ENCODE results near the gene ROCK2. TPM values are rescaled to one million over a fixed set of nuclear protein-coding genes. Genes with fewer than 3 reads are reported as not detected.

ROCK2 gene
- polyA plus RNA-seq, 2 of the 4 experiments (the other 2 are of a cell fraction): 34.0 to 38.7 TPM

GRCh38 chr2:11260979-11261378 is 83.5 kb downstream of the ROCK2 start:
- 64% methylated on average over 2 of the region's 2 CpGs for WGBS (ENCODE audit: missing lambda C conversion rate)
- no peaks in the 10 kb centered on the region for H3K4me1 ChIP-seq
- ChIA-PET CTCF (interaction anchor here (0.6 to 2.5 kb wide), 5 partner anchors 10 to 151 kb away, joined by 3 to 7 read pairs (median 6); a partner anchor contains a TSS), POLR2A (no interaction called here)
- H3K4me3 ChIP-seq: no peak overlapping the region
- TF ChIP-seq POLR2AphosphoS2 (conservative IDR thresholded peaks at IDR 0.05; ENCODE audit: low read length): no peak
- TF ChIP-seq TP53 (CRISPR knock-in tag; IDR thresholded peaks at IDR 0.05): no peak
- TF ChIP-seq USF2 (IDR thresholded peaks at IDR 0.05): no peak
- no peak for TF ChIP-seq CBX8 (IDR thresholded peaks at IDR 0.05)
- no peak for TF ChIP-seq SMC3 (IDR thresholded peaks at IDR 0.05)
- no peak for TF ChIP-seq PBX3 (IDR thresholded peaks at IDR 0.05)
- TF ChIP-seq EHMT2 (IDR thresholded peaks at IDR 0.05; ENCODE audit: low read depth): no peak
- no peak for TF ChIP-seq HEYL (CRISPR knock-in tag; IDR thresholded peaks at IDR 0.05)
- TF ChIP-seq JUN (IDR thresholded peaks at IDR 0.05): no peak
- no peak for TF ChIP-seq HOXA7 (CRISPR knock-in tag; IDR thresholded peaks at IDR 0.05)
- no peak for TF ChIP-seq RNF2 (IDR thresholded peaks at IDR 0.05; ENCODE audit: borderline replicate concordance, low read depth)
- no peak for TF ChIP-seq ATOH8 (CRISPR knock-in tag; IDR thresholded peaks at IDR 0.05; ENCODE audit: low read depth)
- no peak for TF ChIP-seq MAZ (IDR thresholded peaks at IDR 0.05; ENCODE audit: borderline replicate concordance, low read depth, low read length)
- no peak for TF ChIP-seq MAFK (IDR thresholded peaks at IDR 0.05; ENCODE audit: partially characterized antibody)
- TF ChIP-seq SREBF2 (IDR thresholded peaks at IDR 0.05): no peak
- TF ChIP-seq NR3C1 (IDR thresholded peaks at IDR 0.05): no peak
- ATAC-seq (no peak), FAIRE-seq (no peak), DNase-seq (ENCODE audit: low read depth in 1 of 2, low spot score in 1 of 2) (no peak)
- H3K9me3 ChIP-seq: no peaks in the 10 kb centered on the region
- no peak overlapping the region for H3K4me2 ChIP-seq
- H3K27ac ChIP-seq: no peak overlapping the region

GRCh38 chr2:11257964-11258363 is 86.5 kb downstream of the ROCK2 start:
- ChIA-PET CTCF (interaction anchor here (1.4 to 2.5 kb wide), 3 partner anchors 23 to 155 kb away, joined by 4 to 8 read pairs (median 7); no protein-coding TSS in a partner anchor), POLR2A (no interaction called here)
- FAIRE-seq (no peak), DNase-seq (ENCODE audit: low read depth in 1 of 2, low spot score in 1 of 2) (no peak), ATAC-seq (no peak)
- TF ChIP-seq ZNF302 (CRISPR knock-in tag; IDR thresholded peaks at IDR 0.05) (no peak), KDM5A (IDR thresholded peaks at IDR 0.05) (no peak), ATOH8 (CRISPR knock-in tag; IDR thresholded peaks at IDR 0.05; ENCODE audit: low read depth) (no peak), POLR2A (IDR thresholded peaks at IDR 0.05; ENCODE audit: low read length) (no peak), MAX (IDR thresholded peaks at IDR 0.05) (no peak), FOSB (CRISPR knock-in tag; IDR thresholded peaks at IDR 0.05) (no peak)
- no peak overlapping the region for H3K4me3 ChIP-seq
- H3K4me1 ChIP-seq: peaks cover 17% of the 10 kb centered on the region
- 63% methylated on average over 3 of the region's 3 CpGs for WGBS (ENCODE audit: missing lambda C conversion rate)
- H3K9me3 ChIP-seq: no peaks in the 10 kb centered on the region
- no peak overlapping the region for H3K4me2 ChIP-seq
- H3K27ac ChIP-seq: no peak overlapping the region

GRCh38 chr2:11257078-11257477 is 87.4 kb downstream of the ROCK2 start:
- ChIA-PET POLR2A (no interaction called here), CTCF (no interaction called here)
- Histone ChIP-seq H3K4me3 (no peak overlapping the region), H3K4me2 (no peak overlapping the region), H3K9me3 (no peaks in the 10 kb centered on the region), H3K4me1 (peaks cover 17% of the 10 kb centered on the region), H3K27ac (no peak overlapping the region)
- DNase-seq (ENCODE audit: low read depth in 1 of 2, low spot score in 1 of 2) (no peak), FAIRE-seq (no peak), ATAC-seq (no peak)
- TF ChIP-seq ELK1 (IDR thresholded peaks at IDR 0.05; ENCODE audit: low read depth, low read length) (no peak), RFX5 (IDR thresholded peaks at IDR 0.05) (no peak), ZSCAN20 (CRISPR knock-in tag; IDR thresholded peaks at IDR 0.05) (no peak), TP53 (CRISPR knock-in tag; IDR thresholded peaks at IDR 0.05) (no peak), RAD21 (conservative IDR thresholded peaks at IDR 0.05 in 1 of 2, IDR thresholded peaks at IDR 0.05 in 1 of 2) (no peak)
- 97% methylated on average over 16 of the region's 16 CpGs for WGBS (ENCODE audit: missing lambda C conversion rate)
